ENCODE data around the gene SPTBN1.

Gene SPTBN1

GRCh38 chr2:54653572-54654204, 197.6 kb downstream of the SPTBN1 start:
- no peak for DNase-seq (ENCODE audit: low spot score)

GRCh38 chr2:54655046-54655809, 199.1 kb downstream of the SPTBN1 start:
- no peak for DNase-seq (ENCODE audit: low spot score)

- no peak for DNase-seq (ENCODE audit: low spot score)
Measured at GRCh38 chr2:54656863-54657262, 200.7 kb downstream of the SPTBN1 start.

GRCh38 chr2:54657664-54658083, 201.5 kb downstream of the SPTBN1 start:
- DNase-seq (ENCODE audit: low spot score), result peak; percentile 48

- DNase-seq (ENCODE audit: low spot score), result no peak
Measured at GRCh38 chr2:54658564-54659071, 202.5 kb downstream of the SPTBN1 start.

- no peak for DNase-seq (ENCODE audit: low spot score)
Measured at GRCh38 chr2:54659527-54659926, 203.4 kb downstream of the SPTBN1 start.

- no peak for DNase-seq (ENCODE audit: low spot score)
Measured at GRCh38 chr2:54660752-54661151, 204.6 kb downstream of the SPTBN1 start.

- DNase-seq (ENCODE audit: low spot score), result no peak
Measured at GRCh38 chr2:54663424-54664030, 207.4 kb downstream of the SPTBN1 start.

- no peak for DNase-seq (ENCODE audit: low spot score)
Measured at GRCh38 chr2:54664238-54664786, 208.2 kb downstream of the SPTBN1 start.

- peak; percentile 48 for DNase-seq (ENCODE audit: low spot score)
Measured at GRCh38 chr2:54665436-54665856, 209.3 kb downstream of the SPTBN1 start.

- DNase-seq (ENCODE audit: low spot score), result no peak
Measured at GRCh38 chr2:54666131-54666633, 210.1 kb downstream of the SPTBN1 start.

GRCh38 chr2:54666634-54667265, 210.6 kb downstream of the SPTBN1 start:
- no peak for DNase-seq (ENCODE audit: low spot score)

GRCh38 chr2:54667266-54667639, 211.1 kb downstream of the SPTBN1 start:
- no peak for DNase-seq (ENCODE audit: low spot score)

GRCh38 chr2:54667726-54668650, 211.9 kb downstream of the SPTBN1 start:
- no peak for DNase-seq (ENCODE audit: low spot score)

- no peak for DNase-seq (ENCODE audit: low spot score)
Measured at GRCh38 chr2:54668711-54669110, 212.6 kb downstream of the SPTBN1 start.

- no peak for DNase-seq (ENCODE audit: low spot score)
Measured at GRCh38 chr2:54669677-54670484, 213.8 kb downstream of the SPTBN1 start.

- DNase-seq (ENCODE audit: low spot score), result no peak
Measured at GRCh38 chr2:54670485-54671009, 214.4 kb downstream of the SPTBN1 start.

GRCh38 chr2:54671010-54671409, 214.9 kb downstream of the SPTBN1 start:
- DNase-seq (ENCODE audit: low spot score), result no peak

- DNase-seq (ENCODE audit: low spot score), result no peak
Measured at GRCh38 chr2:54671875-54672589, 215.9 kb downstream of the SPTBN1 start.

All from RKO (cell line).